GM12873 (cell line): ENCODE results near the gene CDK11A.
"Not testable (repeated sequence)": the region's sequence is repeated elsewhere in the genome, so short reads cannot be mapped to it uniquely, and the experiment has no call there.

Source experiments
- CTCF ChIP-seq: IDR thresholded peaks from 2 replicates; pipeline ENCODE4 v1.5.1; 2012; ENCODE audit warnings: low read depth, mild to moderate bottlenecking, moderate library complexity, low read length, control low read depth; ENCODE audit not compliant: insufficient read depth; ENCODE audit errors: missing control alignments

Gene CDK11A

GRCh38 chr1:1666526-1666925 is 57.6 kb downstream of the CDK11A start:
- TF ChIP-seq CTCF, result no peak

- TF ChIP-seq CTCF, result peak; percentile 72
Observed at GRCh38 chr1:1665815-1666251, 58.3 kb downstream of the CDK11A start.

GRCh38 chr1:1664941-1665814 is 59.0 kb downstream of the CDK11A start:
- no peak for TF ChIP-seq CTCF

GRCh38 chr1:1658583-1659549 is 65.3 kb downstream of the CDK11A start, which contains the start of gene CDK11B:
Gene CDK11B (minus strand): TSS chr1:1659004. CDS start chr1:1657485, 1,519 bp downstream.
- TF ChIP-seq CTCF, result not testable (repeated sequence)
